Prostate gland (tissue), 2 donors: ENCODE measurements around the gene TTC34.
"Not testable (repeated sequence)": the region's sequence is repeated elsewhere in the genome, so short reads cannot be mapped to it uniquely, and the experiment has no call there.

Experiments
- CTCF ChIP-seq, 4 experiments: fragments of 200-600 bp in 2 of 4; fragments of 450-650 bp in 2 of 4; sonication (generic) in 2 of 4; IDR thresholded peaks; 1 replicate in 3 of 4; 2 replicates in 1 of 4; pipeline ENCODE4 v1.5.1; 2016 to 2019; ENCODE audit warnings: antibody characterized with exemption in 4 of 4, mild to moderate bottlenecking in 2 of 4, moderate library complexity in 2 of 4
- POLR2A ChIP-seq: fragments of 450-650 bp; IDR thresholded peaks from one replicate; pipeline ENCODE4 v1.6.1; 2016; ENCODE audit warnings: antibody characterized with exemption, mild to moderate bottlenecking
- POLR2AphosphoS5 ChIP-seq: sonication (generic); formaldehyde crosslinking; IDR thresholded peaks from one replicate; pipeline ENCODE4 v1.6.1; 2017; ENCODE audit warnings: antibody characterized with exemption

GRCh38 chr1:2657909-2658308 is 143.6 kb downstream of the TTC34 start:
- TF ChIP-seq POLR2A; POLR2AphosphoS5; CTCF (IDR thresholded peaks at IDR 0.05): not testable (repeated sequence)
